Thyroid gland (tissue), 4 donors: ENCODE data around the gene PDE6A.

Source experiments
- CTCF ChIP-seq, 6 experiments: fragments of 200-600 bp in 3 of 6; fragments of 450-650 bp in 3 of 6; sonication (generic) in 3 of 6; IDR thresholded peaks; one replicate each; pipeline ENCODE4 v1.5.1; 2016 to 2019; ENCODE audit warnings: antibody characterized with exemption in 6 of 6, mild to moderate bottlenecking in 2 of 6, inconsistent platforms in 1 of 6, moderate library complexity in 1 of 6
- POLR2A ChIP-seq, 2 donors: fragments of 450-650 bp; IDR thresholded peaks; one replicate each; pipeline ENCODE4 v1.6.1; 2017; ENCODE audit warnings: antibody characterized with exemption in 2 of 2, mild to moderate bottlenecking in 2 of 2, moderate library complexity in 1 of 2

DNA sequence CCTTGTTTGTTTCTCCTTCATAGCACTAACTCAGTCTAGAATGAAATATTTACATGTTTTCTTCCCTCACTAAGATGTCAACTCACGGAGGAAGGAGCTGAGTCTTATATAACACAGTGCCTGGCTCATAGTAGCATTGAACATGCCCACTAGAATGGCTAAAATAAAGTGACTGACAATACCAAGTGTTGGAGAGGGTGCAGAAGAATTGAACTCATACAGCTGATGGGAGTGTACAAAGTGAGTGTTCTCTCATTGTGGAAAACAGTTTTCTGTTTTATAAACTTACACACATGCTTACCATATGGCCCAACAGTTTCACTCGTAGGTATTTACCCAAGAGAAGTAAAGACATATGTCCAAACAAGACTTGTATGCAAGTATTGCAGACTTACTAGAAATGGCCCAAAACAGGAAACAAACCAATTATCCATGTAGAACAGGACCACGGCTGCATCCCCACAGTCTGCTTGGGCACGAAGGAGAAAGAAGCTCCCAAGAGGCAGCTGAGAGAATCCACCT lies 127.0 kb downstream of the PDE6A start:
- TF ChIP-seq POLR2A (IDR thresholded peaks at IDR 0.05) (no peak), CTCF (IDR thresholded peaks at IDR 0.05) (no peak)
